GM12878 (cell line): ENCODE data around the gene PEX16. TPM values are rescaled to one million over a fixed set of nuclear protein-coding genes. Genes with fewer than 3 reads are reported as not detected.

Source experiments
- ATF7 ChIP-seq: fragments of 450-650 bp; IDR thresholded peaks from 2 replicates; pipeline ENCODE4 v1.6.1; 2016; ENCODE audit warnings: low read depth, mild to moderate bottlenecking
- BHLHE40 ChIP-seq, 2 experiments: fragments of 450-650 bp in 1 of 2; IDR thresholded peaks; 2 replicates each; pipeline ENCODE4 v1.6.1; 2011 to 2017; ENCODE audit warnings: low read depth in 2 of 2, borderline replicate concordance in 1 of 2, improper control_type of control experiment in 1 of 2, low read length in 1 of 2, mild to moderate bottlenecking in 1 of 2
- CHD1 ChIP-seq: IDR thresholded peaks from 2 replicates; pipeline ENCODE4 v1.6.1; 2012; ENCODE audit warnings: low read depth, low read length, improper control_type of control experiment
- EZH2 ChIP-seq: IDR thresholded peaks from 2 replicates; pipeline ENCODE4 v1.6.1; 2012; ENCODE audit warnings: low read depth, mild to moderate bottlenecking, control low read depth, inconsistent platforms, low read length, borderline replicate concordance; ENCODE audit not compliant: control insufficient read depth
- FOXK2 ChIP-seq: fragments of 450-650 bp; IDR thresholded peaks from 2 replicates; pipeline ENCODE4 v1.6.1; 2017; ENCODE audit warnings: mild to moderate bottlenecking, moderate library complexity
- GATAD2B ChIP-seq: fragments of 450-650 bp; conservative IDR thresholded peaks from 2 replicates; pipeline ENCODE4 v1.6.1; 2017; ENCODE audit warnings: low read depth, mild to moderate bottlenecking, moderate library complexity
- KAT2A ChIP-seq: conservative IDR thresholded peaks from 2 replicates; pipeline ENCODE4 v1.6.1; 2011; ENCODE audit warnings: low read depth, low read length; ENCODE audit not compliant: control insufficient read depth
- MTA3 ChIP-seq: IDR thresholded peaks from 2 replicates; pipeline ENCODE4 v1.6.1; 2012; ENCODE audit warnings: low read length, inconsistent platforms, borderline replicate concordance
- MYB ChIP-seq: fragments of 150-350 bp; IDR thresholded peaks from 2 replicates; pipeline ENCODE4 v1.6.1; 2014; ENCODE audit warnings: mild to moderate bottlenecking, low read depth, low read length, borderline replicate concordance
- NFIC ChIP-seq: IDR thresholded peaks from 2 replicates; pipeline ENCODE4 v1.6.1; 2012; ENCODE audit warnings: low read depth, mild to moderate bottlenecking, inconsistent platforms, low read length, moderate library complexity
- PBX3 ChIP-seq: IDR thresholded peaks from 2 replicates; pipeline ENCODE4 v1.6.1; 2011; ENCODE audit warnings: mild to moderate bottlenecking, low read depth, low read length, moderate library complexity; ENCODE audit not compliant: insufficient replicate concordance
- POLR2A ChIP-seq: IDR thresholded peaks from 2 replicates; pipeline ENCODE4 v1.6.1; 2011; ENCODE audit warnings: low read depth, mild to moderate bottlenecking, low read length
- POLR2AphosphoS2 ChIP-seq: IDR thresholded peaks from 2 replicates; pipeline ENCODE4 v1.6.1; 2011; ENCODE audit warnings: low read depth, mild to moderate bottlenecking, low read length, improper control_type of control experiment, moderate library complexity
- POU2F2 ChIP-seq: IDR thresholded peaks from 3 replicates; pipeline ENCODE4 v1.6.1; 2011; ENCODE audit warnings: low read depth, mild to moderate bottlenecking, low read length, borderline replicate concordance
- RBBP5 ChIP-seq: fragments of 200-600 bp; sonication (generic); conservative IDR thresholded peaks from 2 replicates; pipeline ENCODE4 v1.6.1; 2016
- RUNX3 ChIP-seq: IDR thresholded peaks from 2 replicates; pipeline ENCODE4 v1.6.1; 2012; ENCODE audit warnings: low read length, inconsistent platforms
- SMAD1 ChIP-seq: fragments of 450-650 bp; IDR thresholded peaks from 2 replicates; pipeline ENCODE4 v1.6.1; 2018; ENCODE audit warnings: mild to moderate bottlenecking, low read depth; ENCODE audit not compliant: partially characterized antibody
- SP1 ChIP-seq: IDR thresholded peaks from one replicate; pipeline ENCODE4 v1.6.1; 2011; ENCODE audit warnings: low read depth, low read length
- SUZ12 ChIP-seq: fragments of 200-600 bp; sonication (generic); IDR thresholded peaks from one replicate; pipeline ENCODE4 v1.6.1; 2018; ENCODE audit warnings: antibody characterized with exemption, mild to moderate bottlenecking; ENCODE audit not compliant: unreplicated experiment
- USF2 ChIP-seq: IDR thresholded peaks from 2 replicates; pipeline ENCODE4 v1.6.1; 2011; ENCODE audit warnings: low read depth, low read length, improper control_type of control experiment, borderline replicate concordance
- ZBTB33 ChIP-seq: fragments of 450-650 bp; IDR thresholded peaks from 2 replicates; pipeline ENCODE4 v1.6.1; 2017; ENCODE audit warnings: mild to moderate bottlenecking
- ZNF622 ChIP-seq: fragments of 450-650 bp; IDR thresholded peaks from 2 replicates; pipeline ENCODE4 v1.6.1; 2017; ENCODE audit warnings: mild to moderate bottlenecking, inconsistent platforms
- polyA plus RNA-seq, 11 experiments: library from polyadenylated mRNA; depleted of rRNA in 4 of 11; unstranded in 6 of 11; stranded (reverse) in 5 of 11; fragments of >200 nt; fragmentation: Nextera tagmentation in 4 of 11; fragmentation: Illumina TruSeq in 1 of 11; extraction: Ambion mirVana in 4 of 11; extraction: Trizol in 1 of 11; gene quantifications; 1 replicate in 1 of 11; 2 replicates in 10 of 11; pipeline versions ENCODE4 v1.2.1 to v1.2.3, GENCODE V29; 2011 to 2016; ENCODE audit warnings: inconsistent platforms in 2 of 11, missing spikeins in 2 of 11, low read depth in 1 of 11
- total RNA-seq, 4 experiments: library from RNA; depleted of rRNA in 3 of 4; stranded (reverse); fragments of >200 nt in 3 of 4; fragmentation: Illumina TruSeq in 1 of 4; extraction: Trizol in 1 of 4; gene quantifications; 2 replicates each; pipeline versions ENCODE4 v1.2.1 to v1.2.3, GENCODE V29; 2013 to 2021
- TF ChIP-seq, protein P1 (sequence below): IDR thresholded peaks from 2 replicates; pipeline ENCODE4 v1.6.1; 2011; ENCODE audit warnings: borderline replicate concordance, low read depth, mild to moderate bottlenecking, moderate library complexity, mixed read lengths, low read length; ENCODE audit not compliant: insufficient read depth; ENCODE audit errors: extremely low read length
- TF ChIP-seq, protein P2 (sequence below): IDR thresholded peaks from 2 replicates; pipeline ENCODE4 v1.6.1; 2012; ENCODE audit warnings: low read depth, low read length, improper control_type of control experiment
- TF ChIP-seq, protein P3 (sequence below): fragments of 150-350 bp; IDR thresholded peaks from 2 replicates; pipeline ENCODE4 v1.6.1; 2014; ENCODE audit warnings: mild to moderate bottlenecking, low read depth, low read length

The PEX16 gene
- total and polyA plus RNA-seq, 10 of the 15 experiments (the other 5 are each of a cell fraction or from before 2014, with no cell fraction given), result 1.4 to 53.5 (median 27.6) TPM

- peak; percentile 58 for TF ChIP-seq SP1
- TF ChIP-seq RUNX3, result no peak
- no peak for TF ChIP-seq PBX3
- peak; percentile 67; the same call in 1 of the 2 replicates for TF ChIP-seq POLR2AphosphoS2
- TF ChIP-seq, protein P1, sequence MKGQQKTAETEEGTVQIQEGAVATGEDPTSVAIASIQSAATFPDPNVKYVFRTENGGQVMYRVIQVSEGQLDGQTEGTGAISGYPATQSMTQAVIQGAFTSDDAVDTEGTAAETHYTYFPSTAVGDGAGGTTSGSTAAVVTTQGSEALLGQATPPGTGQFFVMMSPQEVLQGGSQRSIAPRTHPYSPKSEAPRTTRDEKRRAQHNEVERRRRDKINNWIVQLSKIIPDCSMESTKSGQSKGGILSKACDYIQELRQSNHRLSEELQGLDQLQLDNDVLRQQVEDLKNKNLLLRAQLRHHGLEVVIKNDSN, result no peak
- TF ChIP-seq MYB, result no peak
- peak; percentile 84 for TF ChIP-seq GATAD2B
- TF ChIP-seq BHLHE40 (IDR thresholded peaks at IDR 0.05; ENCODE audit: borderline replicate concordance in 1 of 2, low read depth in 2 of 2, low read length in 1 of 2), result no peak; a peak in 1 of 4 replicates
- TF ChIP-seq RBBP5, result no peak
- TF ChIP-seq NFIC, result no peak
- TF ChIP-seq, protein P2, sequence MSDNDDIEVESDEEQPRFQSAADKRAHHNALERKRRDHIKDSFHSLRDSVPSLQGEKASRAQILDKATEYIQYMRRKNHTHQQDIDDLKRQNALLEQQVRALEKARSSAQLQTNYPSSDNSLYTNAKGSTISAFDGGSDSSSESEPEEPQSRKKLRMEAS, result no peak
- TF ChIP-seq POLR2A, result peak; percentile 99
- TF ChIP-seq, protein P3, sequence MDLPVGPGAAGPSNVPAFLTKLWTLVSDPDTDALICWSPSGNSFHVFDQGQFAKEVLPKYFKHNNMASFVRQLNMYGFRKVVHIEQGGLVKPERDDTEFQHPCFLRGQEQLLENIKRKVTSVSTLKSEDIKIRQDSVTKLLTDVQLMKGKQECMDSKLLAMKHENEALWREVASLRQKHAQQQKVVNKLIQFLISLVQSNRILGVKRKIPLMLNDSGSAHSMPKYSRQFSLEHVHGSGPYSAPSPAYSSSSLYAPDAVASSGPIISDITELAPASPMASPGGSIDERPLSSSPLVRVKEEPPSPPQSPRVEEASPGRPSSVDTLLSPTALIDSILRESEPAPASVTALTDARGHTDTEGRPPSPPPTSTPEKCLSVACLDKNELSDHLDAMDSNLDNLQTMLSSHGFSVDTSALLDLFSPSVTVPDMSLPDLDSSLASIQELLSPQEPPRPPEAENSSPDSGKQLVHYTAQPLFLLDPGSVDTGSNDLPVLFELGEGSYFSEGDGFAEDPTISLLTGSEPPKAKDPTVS, result no peak
- TF ChIP-seq ZBTB33, result no peak
- no peak for TF ChIP-seq ZNF622
- no peak for TF ChIP-seq EZH2
- peak; percentile 49; the same call in 1 of the 3 replicates for TF ChIP-seq POU2F2
- no peak for TF ChIP-seq MTA3
- TF ChIP-seq CHD1, result no peak
- no peak for TF ChIP-seq SUZ12
- no peak for TF ChIP-seq SMAD1
- TF ChIP-seq ATF7, result peak; percentile 29; the same call in 1 of the 2 replicates
- TF ChIP-seq USF2, result no peak
- no peak for TF ChIP-seq FOXK2
- TF ChIP-seq KAT2A, result no peak
Measured at GRCh38 chr11:45917623-45918330, at the start of gene PEX16 (continued).
